8988T (cell line): ENCODE measurements around the gene ALG6.
"Not testable (repeated sequence)": the region's sequence is repeated elsewhere in the genome, so short reads cannot be mapped to it uniquely, and the experiment has no call there.

ENCODE experiments used
- DNase-seq: peaks from one replicate; pipeline ENCODE4 v3.0.0; 2011

Gene ALG6

DNA sequence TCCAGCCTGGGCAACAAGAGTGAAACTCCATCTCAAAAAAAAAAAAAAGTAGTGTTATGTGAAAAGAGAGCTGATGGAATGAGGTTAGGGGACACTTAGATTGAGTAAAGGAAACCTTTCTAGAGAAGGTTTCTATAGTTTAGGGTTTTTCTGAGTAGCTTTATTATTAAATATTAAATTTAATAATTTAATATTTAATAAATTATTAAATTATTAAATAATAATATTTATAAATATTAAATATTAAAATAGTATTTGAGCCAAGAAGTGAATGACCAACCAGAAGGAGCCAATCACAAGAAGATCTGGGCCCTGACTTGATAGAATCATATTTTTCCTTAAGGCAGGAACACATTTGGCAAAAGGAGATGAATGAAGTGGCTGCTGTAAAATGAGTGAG lies 50.7 kb downstream of the ALG6 start:
- no peak for DNase-seq

DNA sequence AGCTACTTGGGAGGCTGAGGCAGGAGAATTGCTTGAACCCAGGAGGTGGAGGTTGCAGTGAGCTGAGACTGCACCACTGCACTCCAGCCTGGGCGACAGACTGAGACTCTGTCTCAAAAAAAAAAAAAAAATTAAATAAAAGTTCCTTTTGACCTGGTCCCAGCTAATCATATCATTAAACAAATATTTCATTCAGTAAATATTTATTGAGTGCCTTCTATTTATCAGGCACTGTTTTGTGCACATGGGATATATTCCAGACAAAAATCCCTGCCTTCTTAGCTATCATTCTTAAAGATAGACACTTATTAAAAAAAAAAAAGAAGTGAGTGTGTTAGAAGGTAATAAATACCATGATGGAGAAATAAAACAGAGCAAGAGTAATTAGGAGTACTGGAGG lies 53.3 kb downstream of the ALG6 start:
- DNase-seq: not testable (repeated sequence)

DNA sequence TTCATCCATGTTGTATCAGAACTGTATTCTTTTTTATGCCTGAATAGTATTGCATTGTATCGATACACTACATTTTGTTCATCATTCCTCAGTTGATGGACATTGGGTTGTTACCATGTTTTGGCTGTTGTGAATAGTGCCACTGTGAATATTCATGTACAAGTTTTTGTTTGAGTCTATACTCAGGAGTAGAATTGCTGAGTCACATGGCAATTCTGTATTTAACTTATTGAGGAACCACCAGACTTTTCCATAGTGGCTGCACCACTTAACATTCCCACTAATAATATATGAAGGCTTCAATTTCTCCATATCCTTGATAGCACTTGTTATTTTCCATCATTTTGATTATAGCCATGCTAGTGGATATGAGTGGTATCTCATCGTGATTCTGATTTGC lies 56.2 kb downstream of the ALG6 start:
- no peak for DNase-seq

DNA sequence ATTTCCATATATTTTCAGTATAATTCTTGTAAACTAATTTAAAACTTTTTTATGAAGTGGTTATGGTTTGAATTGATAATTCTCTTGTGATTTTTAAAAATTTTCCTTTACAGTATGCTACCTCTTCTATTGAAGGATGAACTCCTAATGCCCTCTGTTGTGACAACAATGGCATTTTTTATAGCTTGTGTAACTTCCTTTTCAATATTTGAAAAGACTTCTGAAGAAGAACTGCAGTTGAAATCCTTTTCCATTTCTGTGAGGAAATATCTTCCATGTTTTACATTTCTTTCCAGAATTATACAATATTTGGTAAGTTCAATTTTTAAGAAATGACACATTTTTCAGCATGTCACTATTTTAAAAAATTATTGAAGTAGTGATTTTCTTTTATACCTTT lies 61.4 kb downstream of the ALG6 start:
- DNase-seq: no peak

DNA sequence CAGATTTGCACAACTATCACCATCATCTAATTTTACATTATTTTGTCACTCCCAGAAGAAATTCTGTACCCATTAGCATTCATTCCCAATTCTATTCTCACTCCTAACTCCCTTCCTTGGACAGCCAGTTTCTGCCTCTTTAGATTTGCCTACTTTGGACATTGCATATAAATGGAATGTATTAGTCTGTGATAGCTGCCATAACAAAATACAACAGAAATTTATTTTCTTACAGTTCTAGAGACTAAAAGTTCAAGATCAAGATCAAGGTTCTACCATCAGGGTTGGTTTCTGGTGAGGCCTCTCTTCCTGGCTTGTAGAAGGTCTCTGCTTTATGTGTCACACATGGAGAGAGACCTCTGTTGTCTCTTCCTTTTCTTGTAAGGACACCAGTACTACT lies 61.9 kb downstream of the ALG6 start:
- no peak for DNase-seq

DNA sequence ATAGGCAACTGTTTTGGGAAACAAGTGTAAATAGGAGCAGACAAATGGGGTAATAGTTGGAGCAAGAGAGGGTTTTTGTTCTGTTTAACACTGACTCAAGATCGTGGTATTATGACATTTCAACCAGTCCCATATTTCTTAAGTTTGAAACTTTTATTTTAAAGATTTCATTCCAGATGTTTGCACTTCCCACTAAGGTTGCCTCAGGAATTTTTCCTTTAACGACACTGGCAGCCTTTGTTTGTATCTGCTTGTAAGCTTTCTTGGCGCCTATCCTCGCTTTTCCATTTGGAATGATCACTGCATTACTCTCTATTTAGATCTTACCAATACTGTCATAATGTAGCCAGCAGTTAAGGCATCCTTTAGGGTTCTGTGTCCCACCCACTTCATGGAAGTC lies 67.7 kb downstream of the ALG6 start:
- no peak for DNase-seq

DNA sequence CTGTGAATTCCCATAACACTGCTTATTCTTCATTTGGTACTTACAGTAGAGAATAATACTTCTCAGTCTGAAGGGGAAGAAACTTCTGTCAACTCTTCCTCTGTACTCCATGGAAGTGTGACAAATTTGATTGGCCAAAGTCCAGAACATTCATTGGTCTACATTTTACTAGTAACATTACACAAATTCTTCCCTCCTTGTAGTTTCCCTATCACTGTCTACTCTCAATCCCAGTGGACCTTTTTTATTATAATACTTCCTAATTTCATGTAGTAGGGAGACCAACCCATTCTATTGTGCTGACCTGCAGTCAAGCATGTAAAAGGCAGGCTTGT lies 74.7 kb downstream of the ALG6 start:
- DNase-seq: no peak

DNA sequence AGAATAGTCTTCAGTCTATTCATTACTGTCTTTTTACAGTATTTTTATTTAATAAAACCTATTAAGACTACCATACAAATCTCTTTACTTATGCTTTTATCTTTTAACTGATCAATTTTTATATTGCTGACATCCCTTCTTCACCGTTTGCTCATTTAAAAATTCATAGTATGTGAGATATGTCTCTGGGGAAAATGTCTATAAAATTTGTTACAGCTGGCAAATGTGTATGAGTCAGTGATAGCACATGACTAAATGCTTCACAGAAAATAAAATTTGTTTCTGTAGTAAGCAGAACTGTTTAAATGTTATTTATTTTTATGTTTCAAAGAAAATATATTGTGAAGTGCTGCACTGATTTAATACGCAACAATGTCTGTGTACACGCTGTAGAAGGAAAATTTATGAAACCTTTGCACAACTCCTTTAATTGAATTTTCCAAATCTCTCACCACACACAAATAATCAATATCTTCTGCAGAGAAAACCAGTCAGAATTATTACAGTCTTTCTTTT lies 81.4 kb downstream of the ALG6 start:
- DNase-seq: no peak

DNA sequence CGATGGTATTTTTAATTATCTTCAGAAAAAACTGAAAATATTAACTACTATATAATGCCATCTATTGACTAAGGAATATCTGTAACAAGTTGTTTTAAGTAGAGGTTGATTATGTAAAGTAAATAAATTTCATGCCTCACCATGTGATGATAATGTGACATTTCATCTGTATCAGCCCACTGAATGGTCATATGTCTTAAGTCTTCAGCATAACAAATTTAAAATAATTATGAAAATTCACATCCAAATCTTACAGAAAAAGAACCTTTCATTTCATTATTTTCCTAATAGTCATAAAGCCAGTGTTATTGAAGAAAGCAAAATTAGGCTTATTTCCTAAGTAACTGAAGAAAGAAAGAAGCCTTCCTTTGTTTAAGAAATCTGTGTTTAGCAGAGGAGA lies 83.0 kb downstream of the ALG6 start:
- no peak for DNase-seq

DNA sequence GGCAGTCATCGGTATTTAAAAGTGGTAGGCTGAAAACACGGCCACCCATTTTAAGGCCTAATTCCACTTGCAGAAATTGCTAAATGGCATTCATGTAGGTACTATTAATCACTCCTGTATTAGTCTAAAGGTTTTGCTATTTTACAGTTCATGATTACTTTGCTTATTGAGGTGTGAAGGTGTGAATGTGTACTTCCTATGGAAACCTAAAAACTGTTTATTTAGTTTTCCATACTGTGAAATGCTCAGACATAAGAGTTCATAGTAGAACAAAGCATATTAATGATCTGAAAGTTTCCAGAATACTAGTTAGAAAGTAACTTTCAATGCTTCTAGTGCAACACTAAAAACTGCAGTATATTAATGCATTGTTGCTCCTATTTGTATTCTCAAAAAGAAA lies 85.8 kb downstream of the ALG6 start:
- DNase-seq: no peak

DNA sequence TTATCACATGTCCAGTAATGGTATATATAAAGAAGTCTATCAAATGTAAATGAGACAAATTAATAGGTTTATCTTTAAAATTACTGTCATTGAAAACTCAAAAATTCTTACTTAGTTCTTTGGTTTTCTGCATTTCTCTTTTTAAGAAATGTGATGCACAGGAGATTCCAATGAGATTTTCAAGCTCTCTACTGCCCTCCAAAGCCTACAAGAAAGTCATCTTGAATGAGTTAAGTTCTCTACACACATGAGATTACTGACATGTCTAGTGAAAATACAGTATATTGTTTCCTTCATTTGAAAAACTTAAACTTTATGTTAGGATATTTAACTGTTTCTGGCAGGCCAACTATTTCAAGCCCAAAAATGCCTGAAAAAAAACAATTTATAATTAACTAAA lies 86.8 kb downstream of the ALG6 start:
- DNase-seq: no peak

DNA sequence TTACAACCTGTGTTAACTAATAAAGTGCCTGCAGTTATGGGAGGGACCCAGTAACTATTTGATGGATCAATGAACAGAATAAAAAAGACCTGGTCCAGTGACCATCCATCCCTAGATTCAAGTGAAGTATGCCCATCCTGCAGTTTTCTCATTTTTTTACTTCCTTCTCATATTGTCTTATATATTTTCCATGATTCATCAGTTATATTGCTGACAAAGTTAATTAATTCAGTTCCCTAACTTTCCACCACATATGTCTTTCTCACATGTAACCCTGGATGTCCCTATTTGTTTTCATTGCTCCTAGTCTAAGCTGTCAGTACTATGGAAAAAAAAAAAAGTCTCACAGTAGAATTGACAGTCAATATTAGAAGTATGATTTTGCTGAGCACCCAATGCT lies 91.3 kb downstream of the ALG6 start:
- DNase-seq: no peak

DNA sequence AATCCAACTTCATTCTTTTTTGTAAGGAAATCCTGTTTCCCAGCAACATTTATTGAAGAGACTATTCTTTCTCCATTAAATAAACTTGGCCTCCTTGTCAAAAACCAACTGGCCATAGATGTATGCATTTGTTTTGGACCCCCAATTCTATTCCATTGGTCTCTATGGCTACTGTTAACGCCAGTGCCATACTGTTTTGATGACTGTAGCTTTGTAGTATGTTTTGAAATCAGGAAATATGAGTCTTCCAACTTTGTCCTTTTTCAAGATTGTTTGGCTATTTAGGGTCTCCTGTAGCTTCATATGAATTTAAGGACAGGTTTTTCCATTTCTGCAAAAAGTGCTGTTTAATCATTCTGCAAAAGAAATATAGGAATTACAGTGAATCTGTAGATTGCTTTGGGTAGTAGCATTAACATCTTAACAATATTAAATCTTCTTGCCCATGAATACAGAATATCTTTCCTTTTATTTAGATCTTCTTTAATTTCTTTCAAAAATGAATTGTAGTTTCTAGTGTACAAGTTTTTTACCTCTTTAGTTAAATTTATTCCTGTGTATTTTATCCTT lies 94.3 kb downstream of the ALG6 start:
- no peak for DNase-seq

DNA sequence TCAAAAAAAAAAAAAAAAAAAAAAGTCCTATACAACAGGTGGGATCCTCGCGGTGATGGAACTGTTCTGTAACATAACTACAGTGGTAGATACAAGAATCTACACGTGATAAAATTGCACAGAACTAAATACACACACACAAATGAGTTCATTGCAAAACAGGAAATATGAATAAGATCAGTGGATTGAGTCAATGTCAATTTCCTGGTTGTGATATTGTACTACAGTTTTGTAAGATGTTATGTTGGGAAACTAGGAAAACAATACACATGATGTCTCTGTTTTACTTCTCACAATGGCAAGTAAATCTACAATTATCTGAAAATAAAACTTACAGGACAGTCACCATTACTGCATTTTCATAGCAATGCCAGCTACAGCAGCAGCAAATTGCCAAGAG lies 95.8 kb downstream of the ALG6 start:
- no peak for DNase-seq

DNA sequence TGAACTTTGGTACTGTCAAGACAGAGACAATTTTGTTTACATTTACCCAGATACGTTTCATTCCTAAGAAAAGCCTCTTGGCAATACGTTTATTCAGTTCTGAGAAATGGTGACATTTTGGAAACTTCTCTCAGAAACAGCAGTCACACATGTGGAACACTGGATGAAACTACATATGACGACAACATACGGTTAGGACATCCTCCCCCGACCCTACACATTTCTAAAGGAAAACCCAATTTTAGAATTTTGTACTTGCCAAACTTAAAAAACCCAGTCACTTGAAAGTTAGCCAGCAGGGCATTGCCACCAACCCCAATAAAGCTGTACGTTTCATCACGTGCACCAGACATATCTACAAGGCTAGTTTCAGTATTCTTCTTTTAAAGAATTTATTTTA lies 98.8 kb downstream of the ALG6 start:
- no peak for DNase-seq

DNA sequence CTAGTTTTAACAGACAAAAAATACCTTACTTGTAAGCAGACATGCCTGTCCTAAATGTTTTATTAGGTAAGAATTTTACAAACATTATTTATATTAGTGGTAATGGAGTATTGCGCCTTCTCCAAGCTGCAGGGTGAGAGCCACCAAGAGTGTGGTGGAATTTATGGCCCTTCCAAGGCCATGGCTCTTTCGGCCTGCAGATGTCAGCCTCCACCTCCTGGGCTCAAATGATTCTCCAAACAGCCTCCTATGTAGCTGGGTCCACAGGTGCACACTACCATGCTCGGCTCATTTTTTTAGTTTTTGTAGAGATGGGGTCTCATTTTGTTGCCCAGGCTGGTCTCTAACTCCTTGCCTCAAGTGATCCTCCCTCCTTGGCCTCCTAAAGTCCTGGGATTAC lies 99.3 kb downstream of the ALG6 start:
- DNase-seq: no peak

DNA sequence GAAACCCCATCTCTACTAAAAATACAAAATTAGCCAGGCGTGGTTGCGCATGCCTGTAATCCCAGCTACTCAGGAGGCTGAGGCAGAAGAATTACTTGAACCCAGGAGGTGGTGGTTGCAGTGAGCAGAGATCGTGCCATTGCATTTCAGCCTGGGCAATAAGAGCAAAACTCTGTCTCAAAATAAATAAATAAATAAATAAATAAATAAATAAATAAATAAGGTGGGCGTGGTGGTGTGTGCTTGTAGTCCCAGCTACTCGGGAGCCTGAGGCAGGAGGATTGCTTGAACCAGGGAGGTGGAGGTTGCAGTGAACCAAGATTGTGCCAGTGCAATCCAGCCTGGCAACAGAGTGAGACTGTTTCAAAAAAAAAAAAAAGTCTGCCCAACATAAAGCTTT lies 101.3 kb downstream of the ALG6 start:
- not testable (repeated sequence) for DNase-seq

DNA sequence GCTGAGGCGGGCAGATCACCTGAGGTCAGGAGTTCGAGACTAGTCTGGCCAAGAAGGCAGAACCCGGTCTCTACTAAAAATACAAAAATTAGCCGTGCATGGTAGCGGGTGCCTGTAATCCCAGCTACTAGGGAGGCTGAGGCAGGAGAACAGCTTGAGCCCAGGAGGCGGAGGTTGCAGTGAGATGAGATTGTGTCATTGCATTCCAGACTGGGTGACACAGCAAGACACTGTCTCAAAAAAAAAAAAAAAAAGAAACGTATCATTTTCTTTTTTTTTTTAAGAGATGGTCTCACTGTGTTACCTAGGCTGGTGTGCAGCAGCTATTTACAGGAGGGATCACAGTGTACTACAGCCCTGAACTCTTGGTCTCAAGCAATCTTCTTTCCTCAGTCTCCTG lies 108.3 kb downstream of the ALG6 start:
- no peak for DNase-seq

DNA sequence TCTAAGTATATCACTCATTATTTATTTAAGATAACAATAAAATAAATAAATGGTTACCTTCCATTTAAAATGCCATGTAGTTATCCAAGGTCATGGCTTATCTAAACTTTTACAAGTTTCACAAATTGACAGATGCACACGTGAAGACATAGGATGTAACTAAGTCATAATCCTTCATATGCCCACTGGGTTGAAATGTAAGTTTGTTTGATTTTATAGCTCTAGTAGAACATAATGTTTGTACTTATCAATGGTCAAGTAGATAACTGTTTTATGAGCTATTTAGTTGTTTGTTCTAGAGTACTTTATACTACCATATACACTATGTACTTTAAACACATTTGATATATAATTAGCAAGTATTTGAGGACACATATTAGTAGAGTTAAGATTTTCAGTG lies 112.6 kb downstream of the ALG6 start:
- DNase-seq: no peak

DNA sequence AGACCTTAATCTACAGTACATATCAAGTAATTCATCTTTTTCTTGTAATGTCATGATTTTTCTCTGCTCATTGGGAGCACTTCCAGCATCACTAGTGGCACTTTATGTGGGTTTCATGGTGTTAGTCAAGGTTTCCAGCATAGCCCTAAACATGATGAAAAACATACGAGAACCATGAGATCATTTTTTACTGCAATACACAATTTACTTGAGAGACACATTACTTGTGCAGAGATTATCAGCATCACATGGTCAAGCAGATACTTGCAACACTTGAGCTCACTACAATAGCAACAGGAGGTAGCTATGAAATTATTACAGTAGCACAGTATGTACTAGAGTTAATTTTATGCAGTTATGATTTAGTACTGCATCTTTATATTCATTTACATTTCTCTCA lies 119.2 kb downstream of the ALG6 start:
- DNase-seq: no peak

DNA sequence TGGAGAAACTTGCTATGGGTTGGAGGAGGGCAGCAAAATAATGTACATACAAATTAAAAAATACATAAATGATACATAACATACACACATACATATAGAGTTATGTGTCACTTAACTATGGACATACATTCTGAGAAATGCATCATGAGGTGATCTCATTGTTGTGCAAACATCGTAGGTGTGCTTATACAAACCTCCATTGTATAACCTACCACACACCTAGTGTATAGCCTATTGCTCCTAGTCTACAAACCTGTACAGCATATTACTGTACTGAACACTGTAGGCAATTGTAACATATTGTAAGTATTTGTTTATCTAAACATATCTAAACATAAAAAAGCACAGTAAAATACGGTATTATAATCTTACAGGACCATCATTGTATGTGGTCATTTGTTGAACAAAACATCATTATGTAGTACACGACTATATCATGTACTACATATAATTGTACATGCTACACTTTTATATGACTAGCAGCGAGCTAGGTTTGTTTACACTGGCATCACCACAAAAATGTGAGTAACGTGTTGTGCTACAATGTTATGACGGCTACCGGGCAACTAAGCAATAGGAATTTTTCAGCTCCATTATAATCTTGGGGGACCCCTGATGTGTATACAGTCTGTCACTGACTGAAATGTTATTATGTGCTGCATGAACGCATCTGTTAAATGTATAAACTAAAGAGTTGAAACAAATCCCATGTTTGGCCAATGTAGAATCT lies 120.1 kb downstream of the ALG6 start:
- DNase-seq: no peak
